NCI-H226 (cell line): ENCODE measurements around the gene TAS2R60.

Experiments used
- DNase-seq: peaks from one replicate; pipeline ENCODE4 v3.0.0-alpha.2; 2015

TAS2R60 gene

GRCh38 chr7:143444063-143444782, 970 bp downstream of the TAS2R60 start:
- DNase-seq = no peak

- no peak for DNase-seq
Measured at GRCh38 chr7:143444785-143445184, 1.5 kb downstream of the TAS2R60 start.

- DNase-seq = no peak
Measured at GRCh38 chr7:143447466-143447865, 4.2 kb downstream of the TAS2R60 start.

- no peak for DNase-seq
Measured at GRCh38 chr7:143448429-143448828, 5.2 kb downstream of the TAS2R60 start.

GRCh38 chr7:143449793-143450192, 6.5 kb downstream of the TAS2R60 start:
- no peak for DNase-seq

GRCh38 chr7:143451122-143451521, 7.9 kb downstream of the TAS2R60 start:
- DNase-seq = no peak

GRCh38 chr7:143451746-143452145, 8.5 kb downstream of the TAS2R60 start:
- no peak for DNase-seq

GRCh38 chr7:143452495-143452894, 9.2 kb downstream of the TAS2R60 start:
- no peak for DNase-seq

GRCh38 chr7:143454091-143454680, 10.9 kb downstream of the TAS2R60 start:
- no peak for DNase-seq

GRCh38 chr7:143455491-143455890, 12.2 kb downstream of the TAS2R60 start:
- no peak for DNase-seq

GRCh38 chr7:143455942-143456341, 12.7 kb downstream of the TAS2R60 start:
- DNase-seq = no peak

GRCh38 chr7:143456992-143457793, 13.9 kb downstream of the TAS2R60 start:
- DNase-seq = no peak

GRCh38 chr7:143458263-143458662, 15.0 kb downstream of the TAS2R60 start:
- no peak for DNase-seq

GRCh38 chr7:143458681-143459080, 15.4 kb downstream of the TAS2R60 start:
- no peak for DNase-seq

- DNase-seq = no peak
Measured at GRCh38 chr7:143459359-143459758, 16.1 kb downstream of the TAS2R60 start.

GRCh38 chr7:143460271-143460979, 17.2 kb downstream of the TAS2R60 start:
- DNase-seq = no peak

GRCh38 chr7:143462045-143462444, 18.8 kb downstream of the TAS2R60 start:
- no peak for DNase-seq

- no peak for DNase-seq
Measured at GRCh38 chr7:143463556-143463955, 20.3 kb downstream of the TAS2R60 start.

- no peak for DNase-seq
Measured at GRCh38 chr7:143463957-143464356, 20.7 kb downstream of the TAS2R60 start.

GRCh38 chr7:143467724-143468123, 24.5 kb downstream of the TAS2R60 start:
- no peak for DNase-seq

GRCh38 chr7:143472071-143472689, 28.9 kb downstream of the TAS2R60 start:
- peak; percentile 94 for DNase-seq

- DNase-seq = no peak
Measured at GRCh38 chr7:143477501-143478150, 34.4 kb downstream of the TAS2R60 start, which contains the start of gene TAS2R41. TSS of gene TAS2R41 (plus strand) at chr7:143477873. CDS start at chr7:143477873, 0 bp downstream.
